Hematopoietic multipotent progenitor cell (in vitro differentiated cells): ENCODE data around the gene LIPC. TPM values are rescaled to one million over a fixed set of nuclear protein-coding genes. Genes with fewer than 3 reads are reported as not detected.
A peak's percentile ranks its signal among the peaks of the same experiment; 100 is the strongest.

Source experiments
- DNase-seq, 3 donors: peaks; one replicate each; pipeline ENCODE4 v3.0.0-alpha.2; 2011 to 2015; ENCODE audit warnings: low read depth in 2 of 3, low spot score in 2 of 3
- total RNA-seq: library from RNA; depleted of rRNA; stranded (reverse); fragments of >200 nt; gene quantifications from one replicate; pipeline ENCODE4 v1.2.3, GENCODE V29; 2012

The LIPC gene
- total RNA-seq, 1 donor, result 0.27 TPM

DNA sequence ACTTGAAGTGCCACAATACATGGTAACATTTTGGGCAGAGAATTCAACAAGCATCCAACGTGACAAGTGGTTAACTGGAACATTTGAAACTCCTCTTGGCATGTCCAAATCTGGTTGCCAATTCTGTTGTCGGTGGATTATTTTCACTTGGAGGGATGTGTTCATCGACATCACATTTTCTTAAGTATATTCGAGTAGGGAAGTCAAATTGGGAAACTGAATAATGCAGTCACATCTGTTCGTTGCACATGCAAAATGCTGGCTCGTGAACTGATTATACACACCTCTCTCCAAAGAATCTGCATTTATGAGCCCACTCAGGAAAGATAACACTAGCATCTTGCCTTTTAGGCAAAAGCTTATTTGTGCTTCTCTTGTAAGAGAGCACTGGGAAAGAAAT is 139.7 kb downstream of the LIPC start:
- DNase-seq, result no peak

DNA sequence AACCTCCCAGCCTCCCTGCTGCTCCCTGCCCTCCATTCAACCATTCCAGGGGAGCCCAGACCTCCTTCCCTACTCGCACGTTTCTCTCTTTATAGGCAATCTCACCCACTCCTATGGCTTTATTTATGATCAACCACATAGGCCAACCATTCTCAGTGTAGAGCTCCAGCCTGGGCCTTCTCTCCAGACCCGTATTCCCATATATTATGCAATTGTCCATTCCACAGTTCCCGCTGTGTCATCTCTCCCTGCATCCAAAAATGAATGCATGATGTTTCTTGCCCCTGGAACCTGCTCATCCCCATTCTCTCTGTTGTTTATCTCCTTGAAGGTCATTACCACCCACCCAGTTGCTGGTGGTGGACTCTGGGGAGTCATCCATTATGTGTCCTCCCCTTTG is 140.7 kb downstream of the LIPC start:
- DNase-seq, result no peak

DNA sequence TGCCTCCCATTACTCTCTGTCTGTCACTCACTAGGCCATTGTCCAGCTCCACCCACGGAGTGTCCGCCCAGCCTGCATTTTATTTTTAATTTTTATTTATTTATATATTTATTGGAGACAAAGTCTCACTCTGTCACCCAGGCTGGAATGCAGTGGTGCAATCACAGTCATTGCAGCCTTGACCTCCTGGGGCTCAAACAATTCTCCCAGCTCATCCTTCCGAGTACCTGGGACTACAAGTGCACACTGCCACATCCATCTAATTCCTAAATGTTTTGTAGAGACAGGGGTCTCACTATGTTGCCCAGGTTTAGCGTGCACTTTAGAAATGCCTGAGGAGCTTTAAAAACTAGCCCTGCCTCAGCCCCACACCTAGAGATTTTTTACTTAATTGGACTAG is 141.5 kb downstream of the LIPC start:
- DNase-seq, result no peak

DNA sequence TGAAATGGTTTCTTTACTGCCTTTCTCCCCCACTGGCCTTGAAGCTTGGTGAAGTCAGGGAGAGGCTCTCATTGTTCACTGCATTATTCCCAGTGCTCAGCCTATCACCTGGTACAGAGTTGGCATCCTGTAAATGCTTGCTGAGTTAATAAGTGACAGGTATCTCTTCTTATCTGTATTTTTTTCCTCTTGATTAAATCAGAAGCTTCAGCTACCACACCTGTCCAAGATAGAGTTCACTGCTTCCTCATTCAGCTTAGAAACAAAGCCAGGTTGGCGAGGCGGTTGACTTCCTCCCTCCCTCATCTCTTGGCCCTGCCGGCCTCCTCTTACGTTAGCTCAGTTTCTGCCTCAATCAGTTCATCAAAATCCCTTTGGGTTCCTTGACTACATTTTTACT is 142.8 kb downstream of the LIPC start:
- peak in 1 of 3 donors; percentile 9 for DNase-seq

DNA sequence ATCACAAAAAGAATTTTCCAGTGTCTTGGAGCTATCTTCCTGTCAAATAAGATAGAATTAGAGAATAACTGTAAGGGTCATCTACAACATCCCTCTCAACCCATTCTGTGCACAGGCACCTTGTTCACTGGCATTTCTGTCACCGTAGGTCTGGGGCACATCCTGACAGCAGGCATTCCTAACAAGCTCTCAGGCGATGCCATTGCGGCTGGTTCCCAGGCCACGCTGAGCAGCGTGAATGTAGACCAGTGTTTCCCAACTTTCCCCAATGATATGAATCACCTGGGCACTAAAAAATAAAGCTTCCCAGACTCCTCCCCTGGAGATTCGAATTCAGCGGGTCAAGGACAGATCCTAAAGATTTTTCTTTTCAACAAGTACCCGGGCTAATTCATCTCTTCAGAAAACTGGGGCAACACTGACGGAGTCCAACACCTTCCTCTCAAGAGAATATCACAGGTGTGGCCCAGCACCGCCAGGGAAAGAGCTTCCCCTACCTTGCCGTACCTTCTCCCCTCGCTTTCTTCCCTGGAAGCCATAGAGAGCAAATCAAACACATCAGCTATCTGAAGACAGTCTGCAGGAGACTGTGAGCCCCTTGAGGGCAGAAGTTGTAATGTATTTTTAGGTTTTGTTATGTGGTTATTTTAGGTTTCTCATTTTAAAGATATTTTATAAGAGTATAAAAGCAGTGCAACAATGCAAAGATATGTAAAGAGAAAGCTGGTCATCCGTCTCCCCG is 143.4 kb downstream of the LIPC start:
- no peak for DNase-seq

DNA sequence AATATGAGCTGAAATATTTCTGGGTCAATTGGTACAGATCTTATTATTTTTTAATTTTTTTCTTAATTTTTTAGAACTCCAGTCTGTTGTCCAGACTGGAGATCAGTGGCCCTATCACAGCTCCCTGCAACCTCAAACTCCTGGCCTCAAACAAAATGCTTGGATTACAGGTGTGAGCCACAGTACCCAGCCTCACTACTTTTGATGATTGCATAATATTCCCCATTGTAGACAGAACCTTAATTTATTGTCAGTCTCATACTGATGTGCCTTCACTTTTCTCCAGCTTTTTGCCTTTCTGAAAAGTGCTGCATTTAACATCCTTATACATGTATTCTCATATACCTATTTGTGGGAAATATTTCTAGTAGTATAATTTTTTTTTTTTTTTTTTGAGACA is 144.9 kb downstream of the LIPC start:
- DNase-seq, result no peak

DNA sequence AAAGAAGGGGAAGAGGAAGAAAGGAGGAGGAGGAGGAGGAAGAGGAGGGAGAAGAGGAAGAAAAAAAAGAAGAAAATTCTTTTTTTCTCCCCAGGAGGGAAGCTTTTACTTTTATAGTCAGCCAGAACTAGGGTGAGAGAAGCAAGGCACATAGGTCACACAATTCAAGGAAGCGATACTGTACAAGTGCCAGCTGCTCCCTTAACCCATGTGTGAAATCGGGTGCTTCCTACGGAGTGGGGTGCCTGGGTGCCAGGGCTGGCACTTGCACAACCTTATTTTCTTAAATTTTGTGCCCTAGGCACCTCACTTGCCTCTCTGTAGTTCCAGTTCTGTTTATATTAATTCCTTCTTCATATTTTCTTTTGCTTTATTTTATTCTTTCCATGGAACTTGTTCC is 150.4 kb downstream of the LIPC start:
- DNase-seq, result no peak

DNA sequence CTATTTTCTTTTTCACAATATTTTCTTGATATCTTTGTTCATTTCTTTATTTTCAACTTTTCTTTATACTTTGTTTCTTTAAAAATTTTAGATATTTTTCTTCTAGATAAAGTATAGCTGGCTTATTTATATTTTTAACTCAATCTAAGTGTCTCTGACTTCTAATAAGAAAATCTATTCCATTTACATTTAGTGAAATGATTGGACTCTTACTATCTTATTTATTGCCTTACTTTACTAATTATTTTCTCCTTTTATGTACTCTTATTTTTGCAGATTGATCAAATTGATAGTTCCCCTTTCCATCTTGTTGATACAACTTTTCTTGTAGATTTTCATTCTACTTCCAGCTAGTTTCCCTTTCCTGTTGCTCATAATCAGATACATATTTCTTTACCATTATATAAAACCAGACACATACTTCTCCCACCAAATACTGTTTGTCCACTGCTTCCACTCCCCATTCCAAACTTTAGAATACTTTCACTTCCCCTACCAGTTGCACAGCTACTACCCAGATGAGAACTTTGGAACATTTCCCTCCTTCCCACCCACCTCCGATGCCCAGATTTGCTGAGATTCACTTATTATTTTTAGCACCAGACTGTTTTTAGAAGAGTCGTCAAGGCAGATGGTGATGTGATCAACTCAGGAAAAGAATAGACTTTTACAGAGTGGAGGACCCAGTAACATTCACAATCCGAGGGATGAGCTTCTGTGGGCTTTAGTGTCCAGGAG is 151.5 kb downstream of the LIPC start:
- no peak for DNase-seq

DNA sequence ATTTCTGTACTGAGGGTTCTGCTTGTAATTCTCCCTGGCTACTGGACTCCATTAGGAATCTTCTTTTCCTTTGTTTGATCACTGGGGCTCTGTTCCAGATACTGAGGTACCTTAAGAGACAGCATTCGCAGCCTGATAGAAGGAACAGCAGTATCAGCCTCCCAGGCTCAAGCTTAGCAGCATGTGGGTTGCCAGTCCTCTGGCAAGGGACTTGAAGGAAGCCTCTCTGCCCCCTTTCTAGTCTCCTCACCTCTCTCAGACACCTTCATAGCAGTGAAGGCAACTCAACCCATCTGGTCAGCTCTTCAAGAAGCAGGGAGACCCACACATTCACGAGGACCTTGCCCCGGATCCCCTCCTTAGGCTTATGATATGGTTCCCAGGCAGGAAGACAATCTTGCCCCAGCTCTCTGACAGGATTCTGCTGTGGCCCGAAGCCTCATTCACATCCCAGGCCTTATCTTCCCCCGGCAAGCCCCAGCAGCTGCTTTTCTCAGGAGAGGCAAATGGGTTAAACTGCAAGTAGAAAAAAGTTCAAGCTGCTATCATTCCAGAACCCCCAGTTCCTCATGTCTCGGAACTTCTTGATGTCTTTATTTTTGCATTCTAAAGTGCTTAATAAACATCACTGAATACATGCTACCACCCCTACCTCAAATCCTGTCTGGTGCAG is 153.1 kb downstream of the LIPC start:
- DNase-seq, result no peak

DNA sequence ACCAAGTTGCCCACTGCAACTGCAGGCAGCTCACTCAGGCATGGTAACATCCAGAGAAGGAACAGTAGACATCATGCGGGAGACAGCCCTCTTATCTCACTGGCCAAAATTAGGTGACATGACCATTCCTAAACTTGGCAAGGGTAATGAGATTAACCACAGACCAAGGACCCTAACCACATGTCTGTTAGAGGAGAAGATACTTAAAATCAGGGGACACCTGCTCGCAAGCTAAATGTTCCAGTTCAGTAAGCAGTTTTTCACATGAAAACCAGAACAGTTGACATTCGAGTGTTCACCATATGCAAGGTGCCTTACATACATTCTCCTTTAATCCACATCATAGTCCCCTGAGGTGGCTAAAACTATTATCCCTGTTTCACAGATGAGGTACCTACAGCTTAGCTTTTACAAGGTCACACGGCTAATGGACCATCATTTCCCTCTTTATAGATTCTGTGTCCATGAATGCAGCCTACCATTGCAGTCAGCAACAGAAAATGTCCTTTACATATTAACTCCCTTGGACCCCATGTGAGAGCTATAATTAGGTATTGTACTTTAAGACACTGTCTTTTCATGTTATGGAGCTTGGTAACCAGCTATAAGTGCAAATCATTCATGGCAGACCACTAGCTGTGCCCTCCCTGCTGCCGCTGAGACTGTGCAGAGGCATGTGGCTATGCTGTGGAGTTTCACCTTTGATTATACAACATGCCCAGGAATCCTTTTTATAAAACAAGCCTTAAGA is 154.1 kb downstream of the LIPC start:
- DNase-seq, result no peak

DNA sequence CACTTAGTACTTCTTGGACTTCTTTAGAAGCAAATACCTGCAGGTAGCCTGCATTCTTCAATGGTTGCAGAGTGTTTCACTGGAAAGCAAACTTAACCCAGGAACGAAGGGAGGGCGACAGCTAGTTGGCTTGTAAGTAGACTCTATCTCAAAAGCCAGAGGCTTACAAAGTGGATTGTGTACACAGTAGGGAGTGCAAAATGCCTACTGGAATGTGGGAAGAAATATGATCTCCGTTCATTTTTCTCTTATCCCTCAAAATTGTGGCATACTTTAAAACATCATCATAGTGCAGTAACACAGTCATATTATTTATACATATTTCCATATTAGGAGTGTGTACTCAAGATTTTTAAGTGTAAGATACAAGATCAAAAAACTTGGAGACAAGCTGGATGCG is 155.7 kb downstream of the LIPC start:
- no peak for DNase-seq

DNA sequence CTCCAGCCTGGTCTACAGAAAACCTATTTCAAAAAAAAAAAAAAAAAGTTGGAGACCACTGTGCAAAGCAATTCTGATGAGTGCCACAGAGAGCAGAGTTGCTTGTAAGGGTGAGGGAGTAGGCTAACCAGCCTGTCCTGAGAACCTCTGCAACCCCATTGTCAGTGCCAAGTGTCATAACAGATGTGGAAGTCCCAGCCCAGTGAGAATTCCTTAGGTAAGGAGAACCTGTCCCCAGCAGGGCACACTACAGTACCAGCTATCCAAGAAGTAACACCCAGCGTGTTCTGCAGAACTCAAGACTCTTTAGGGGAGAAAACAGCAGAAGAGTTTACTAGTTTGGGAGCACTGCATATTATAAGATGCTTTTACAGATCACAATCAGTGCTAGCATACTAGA is 156.3 kb downstream of the LIPC start:
- DNase-seq, result no peak

DNA sequence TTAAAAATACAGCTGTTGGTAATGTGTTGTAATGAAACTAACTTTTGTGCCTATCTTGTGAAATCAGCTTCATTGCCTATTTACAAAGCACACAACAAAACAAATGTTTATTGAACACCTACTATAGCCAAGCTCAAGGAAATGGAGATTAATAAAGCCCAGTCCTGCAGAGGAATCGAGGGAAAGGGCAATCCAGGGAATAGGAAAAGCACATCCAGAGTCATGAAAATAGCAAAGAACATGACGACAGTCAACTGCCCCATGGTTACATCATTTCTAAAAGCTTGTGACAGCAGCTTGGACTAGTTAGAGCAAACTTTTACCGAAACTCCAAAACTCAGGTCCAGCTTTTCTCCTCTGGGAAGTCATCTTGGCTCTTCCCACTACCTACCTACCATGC is 157.3 kb downstream of the LIPC start:
- DNase-seq, result no peak

DNA sequence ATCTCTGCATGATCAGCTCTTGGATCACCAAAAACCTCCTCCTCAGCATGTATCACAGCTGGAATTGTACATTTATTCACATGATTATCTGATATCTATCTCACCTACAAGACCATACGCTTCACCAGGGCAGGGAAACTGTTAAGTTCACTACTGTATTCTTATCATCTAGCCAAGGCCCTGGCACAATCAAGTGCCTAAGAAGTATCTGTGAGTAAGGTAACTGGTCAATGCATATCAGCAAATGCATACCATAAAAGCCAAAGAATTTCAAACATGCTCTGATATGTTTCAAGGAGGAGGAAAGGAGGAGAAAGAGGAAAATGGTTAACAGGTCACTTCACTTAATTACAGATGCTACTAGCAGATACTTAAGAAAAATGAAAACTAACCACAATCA is 158.4 kb downstream of the LIPC start:
- DNase-seq, result no peak

DNA sequence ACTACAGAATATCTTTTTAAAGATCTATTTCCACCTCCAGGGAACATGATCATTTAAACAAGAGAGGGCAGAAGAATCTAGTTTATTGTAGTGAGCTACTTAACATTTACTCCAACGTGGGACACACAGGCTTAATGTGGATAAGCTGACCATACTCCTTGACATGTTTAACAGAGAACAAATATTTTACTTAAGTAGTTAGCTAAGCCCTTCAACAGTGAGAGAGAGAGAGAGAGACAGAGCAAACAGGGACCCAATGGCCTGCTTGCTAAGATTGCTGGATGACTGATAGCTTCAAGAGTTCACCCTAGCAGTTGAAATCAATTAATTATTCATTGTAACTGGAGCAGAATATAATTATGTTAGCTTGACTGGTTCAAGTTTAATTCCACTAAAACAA is 159.1 kb downstream of the LIPC start:
- no peak for DNase-seq

DNA sequence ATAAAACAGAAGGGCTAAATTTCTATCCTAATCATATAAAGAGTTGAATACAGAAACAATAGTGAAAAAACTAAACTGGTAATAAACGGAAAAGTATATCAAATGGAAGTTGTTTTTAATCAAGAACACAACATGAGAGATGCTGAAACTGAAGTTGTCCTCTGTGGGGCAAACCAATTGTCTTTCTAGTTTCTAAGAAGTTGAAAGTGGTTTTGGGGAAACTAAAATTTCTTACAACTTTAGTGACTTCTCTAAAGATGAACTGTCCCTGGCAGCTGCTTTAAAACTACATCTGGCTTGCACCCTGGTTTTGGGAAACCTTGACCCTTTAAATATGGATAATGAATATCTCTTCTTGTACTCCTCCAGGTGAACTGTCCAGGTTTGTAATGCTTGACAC is 162.1 kb downstream of the LIPC start:
- no peak for DNase-seq

DNA sequence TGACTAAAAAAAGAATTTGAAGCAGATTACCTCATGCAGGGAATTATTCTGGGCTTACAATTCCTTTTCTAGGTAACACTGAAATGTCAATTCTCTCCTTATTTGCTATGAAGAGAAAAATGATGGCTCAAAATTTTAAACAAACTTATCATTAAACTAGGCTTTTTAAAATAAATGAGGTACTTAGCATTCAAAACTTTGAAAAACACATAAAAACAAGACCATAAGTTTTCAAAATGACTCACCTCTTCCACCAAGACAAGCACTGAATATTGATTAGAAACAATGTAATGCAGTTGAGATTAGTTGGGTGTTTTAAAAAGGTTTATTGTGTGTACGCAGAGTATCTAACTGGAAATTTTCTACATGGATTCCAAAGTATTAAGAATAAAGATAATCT is 163.1 kb downstream of the LIPC start:
- DNase-seq, result no peak

DNA sequence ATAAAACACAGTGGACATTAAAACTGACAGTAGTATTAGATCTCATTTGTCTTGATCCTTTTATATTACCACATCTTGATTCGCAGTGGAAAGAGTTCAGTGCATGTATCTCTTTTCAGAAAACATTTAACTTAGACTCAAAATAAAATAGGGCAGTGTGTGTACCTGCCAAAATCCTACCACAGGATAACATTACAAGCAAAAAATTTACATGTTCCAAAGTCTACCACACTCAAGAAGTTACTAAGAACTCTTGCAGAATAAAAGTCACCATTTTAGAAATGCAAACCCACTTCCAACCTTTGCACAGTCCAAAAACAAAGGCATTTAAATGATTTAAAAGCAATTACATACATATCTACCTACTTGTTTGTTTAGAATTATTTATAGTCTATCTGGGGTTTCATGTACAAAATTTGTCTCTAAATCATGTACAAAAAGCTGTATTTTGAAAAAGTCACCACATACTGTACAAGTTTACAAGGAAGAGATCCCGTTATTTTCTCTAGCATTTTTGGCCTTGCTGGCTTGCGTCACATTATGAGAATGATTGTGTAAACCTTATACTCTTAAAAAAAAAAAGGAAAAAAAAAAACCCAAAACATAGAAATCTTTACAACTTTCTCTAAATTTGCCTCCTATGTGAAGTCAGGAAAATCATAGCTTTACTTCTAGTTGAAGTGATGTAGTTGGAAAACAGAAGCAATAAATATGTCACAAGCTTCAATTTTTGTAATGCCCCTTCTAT is 163.9 kb downstream of the LIPC start:
- DNase-seq, result no peak

DNA sequence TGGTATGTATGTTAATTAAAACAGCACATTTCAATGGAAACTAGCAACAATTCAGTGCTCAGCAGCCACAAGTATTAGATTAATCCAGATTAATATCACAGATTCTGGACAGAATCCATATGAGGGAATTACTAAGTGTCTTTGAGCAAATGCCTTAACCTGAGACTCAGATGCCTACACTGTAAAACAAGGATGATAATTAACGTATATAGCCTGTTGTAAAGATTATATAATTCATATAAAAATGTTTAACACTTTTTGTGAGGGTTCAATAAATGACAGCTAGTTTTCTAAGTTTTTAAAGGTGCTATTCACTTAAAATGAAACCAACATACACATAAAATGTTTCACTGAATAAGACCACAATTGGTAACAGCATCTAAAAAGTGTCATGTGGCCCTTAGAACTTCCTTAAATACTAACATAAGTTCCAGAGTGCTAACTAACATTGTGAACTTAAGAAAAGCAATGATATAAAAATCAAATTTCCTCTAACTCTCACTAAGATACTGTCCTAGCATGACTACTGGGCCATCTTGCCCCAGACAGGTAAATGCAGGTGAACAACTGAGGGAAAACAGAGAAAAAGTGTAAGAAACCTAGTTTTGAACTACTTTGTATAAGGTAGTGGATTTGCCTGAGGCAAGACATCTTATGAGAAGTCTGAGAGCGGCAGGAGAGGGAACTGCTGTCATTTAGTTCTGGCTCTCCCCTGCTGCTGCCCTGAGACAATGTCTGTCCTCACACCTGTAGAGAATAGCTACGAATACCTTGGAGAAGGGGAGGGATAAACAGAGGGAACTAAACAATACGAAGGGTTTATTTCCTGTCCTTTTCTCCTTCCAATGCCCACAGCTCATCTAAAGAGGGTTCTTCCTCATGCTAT is 166.4 kb downstream of the LIPC start:
- peak in 1 of 3 donors; percentile 21 for DNase-seq

DNA sequence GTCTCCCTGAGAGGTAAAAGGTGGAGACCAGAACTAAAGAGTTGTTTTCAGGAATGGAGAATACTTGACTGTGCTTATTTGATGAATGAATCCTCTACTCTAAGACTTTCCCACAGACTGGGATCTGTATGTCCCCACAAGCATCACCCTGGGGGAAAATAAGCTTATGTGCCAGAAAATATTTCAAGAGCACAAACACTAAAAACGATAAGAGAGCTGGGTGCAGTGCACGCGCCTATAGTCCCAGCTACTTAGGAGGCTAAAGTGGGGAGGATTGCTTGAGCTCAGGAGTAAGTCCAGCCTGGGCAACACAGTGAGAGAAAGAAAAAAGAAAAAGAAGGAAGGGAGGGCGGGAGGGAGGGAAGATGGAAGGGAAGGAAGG is 167.0 kb downstream of the LIPC start:
- DNase-seq, result no peak
